Keratinocyte (primary cell): Measurements from ENCODE around the gene C1orf35. TPM values are rescaled to one million over a fixed set of nuclear protein-coding genes. Genes with fewer than 3 reads are reported as not detected.

ENCODE experiments used
- DNase-seq: peaks from one replicate; pipeline ENCODE4 v3.0.0-alpha.2; 2011; ENCODE audit warnings: low read depth, missing footprints, low spot score
- FAIRE-seq: peaks from 2 replicates; lab custom pipeline; 2011; peaks lifted over from hg19 to GRCh38; lab: Jason Lieb, UNC
- H2AFZ ChIP-seq: 2 replicates; pipeline ENCODE4 v1.6.0; 2012; ENCODE audit warnings: low read length, control low read depth, inconsistent platforms; ENCODE audit not compliant: control insufficient read depth
- H3K27ac ChIP-seq: 2 replicates; pipeline ENCODE4 v1.5.1; 2011; ENCODE audit warnings: low read length; ENCODE audit not compliant: control insufficient read depth, insufficient read depth
- H3K27me3 ChIP-seq: 3 replicates; pipeline ENCODE4 v1.6.0; 2011; ENCODE audit warnings: low read length; ENCODE audit not compliant: control insufficient read depth, insufficient read depth; ENCODE audit errors: extremely low read depth
- H3K36me3 ChIP-seq, 2 experiments: 2 replicates in 1 of 2; 3 replicates in 1 of 2; pipeline ENCODE4 v1.5.1; 2011; ENCODE audit warnings: low read length in 2 of 2, mild to moderate bottlenecking in 1 of 2; ENCODE audit not compliant: control insufficient read depth in 2 of 2, insufficient read depth in 2 of 2; ENCODE audit errors: extremely low read depth in 1 of 2
- H3K4me1 ChIP-seq: 3 replicates; pipeline ENCODE4 v1.5.1; 2011; ENCODE audit warnings: low read length; ENCODE audit not compliant: control insufficient read depth, insufficient read depth; ENCODE audit errors: extremely low read depth
- H3K4me2 ChIP-seq: 3 replicates; pipeline ENCODE4 v1.6.0; 2011; ENCODE audit warnings: low read depth, low read length; ENCODE audit not compliant: control insufficient read depth, insufficient read depth; ENCODE audit errors: extremely low read depth
- H3K4me3 ChIP-seq, 3 experiments: fragments of 200-600 bp in 1 of 3; sonication (generic) in 1 of 3; 2 replicates in 2 of 3; 3 replicates in 1 of 3; pipeline ENCODE4 v1.5.1; 2011 to 2016; ENCODE audit warnings: low read length in 3 of 3, mild to moderate bottlenecking in 3 of 3, control low read depth in 2 of 3, inconsistent platforms in 1 of 3, low read depth in 1 of 3, mixed read lengths in 1 of 3, mixed run types in 1 of 3, moderate library complexity in 1 of 3; ENCODE audit not compliant: control insufficient read depth in 2 of 3, insufficient read depth in 2 of 3; ENCODE audit errors: extremely low read depth in 1 of 3
- H3K79me2 ChIP-seq: 2 replicates; pipeline ENCODE4 v1.6.0; 2012; ENCODE audit warnings: low read length; ENCODE audit not compliant: control insufficient read depth, insufficient read depth
- H3K9ac ChIP-seq: 3 replicates; pipeline ENCODE4 v1.6.0; 2011; ENCODE audit warnings: low read length; ENCODE audit not compliant: control insufficient read depth, insufficient read depth; ENCODE audit errors: extremely low read depth
- H3K9me1 ChIP-seq: 3 replicates; pipeline ENCODE4 v1.6.0; 2011; ENCODE audit warnings: low read length; ENCODE audit not compliant: control insufficient read depth, insufficient read depth; ENCODE audit errors: extremely low read depth
- H3K9me3 ChIP-seq: 2 replicates; pipeline ENCODE4 v1.5.1; 2012; ENCODE audit warnings: low read depth, low read length; ENCODE audit not compliant: control insufficient read depth
- H4K20me1 ChIP-seq: 3 replicates; pipeline ENCODE4 v1.6.0; 2011; ENCODE audit warnings: low read length; ENCODE audit not compliant: control insufficient read depth, insufficient read depth; ENCODE audit errors: extremely low read depth
- EZH2 ChIP-seq: IDR thresholded peaks from one replicate; pipeline ENCODE4 v1.6.1; 2012; ENCODE audit warnings: inconsistent platforms, mild to moderate bottlenecking, low read length, moderate library complexity
- dilution Hi-C: fragments of 300-500 bp; cut with MboI; formaldehyde crosslinking; loops from one replicate; pipeline ENCODE4 v1.7.0; 2020; ENCODE audit warnings: low sequenced_read_pairs; ENCODE audit not compliant: extremely low pct_ligation_motif_present
- polyA plus RNA-seq, 5 experiments: library from polyadenylated mRNA; depleted of rRNA in 3 of 5; stranded (reverse) in 3 of 5; stranded (forward) in 1 of 5; unstranded in 1 of 5; fragments of >200 nt; gene quantifications; 1 replicate in 1 of 5; 2 replicates in 3 of 5; 3 replicates in 1 of 5; pipeline versions ENCODE4 v1.2.1 to v1.2.3, GENCODE V29; 2011 to 2012; ENCODE audit warnings: missing spikeins in 2 of 5, low read depth in 1 of 5, low replicate concordance in 1 of 5
- small RNA-seq, 3 experiments: library from RNA; depleted of rRNA; stranded (forward); fragments of <200 nt; gene quantifications; one replicate each; pipeline ENCODE3, GENCODE V24; 2012; ENCODE audit warnings: low read depth in 3 of 3, low replicate concordance in 1 of 3; ENCODE audit not compliant: insufficient read length in 3 of 3
- TF ChIP-seq, protein P1 (sequence below), 3 experiments: IDR thresholded peaks in 1 of 3; conservative IDR thresholded peaks in 1 of 3; optimal IDR thresholded peaks in 1 of 3; 2 replicates in 2 of 3; 3 replicates in 1 of 3; pipeline versions ENCODE3 to v1.5.1; 2011; ENCODE audit warnings: low read length in 3 of 3, mild to moderate bottlenecking in 3 of 3, moderate library complexity in 2 of 3, control low read depth in 1 of 3, inconsistent platforms in 1 of 3; ENCODE audit not compliant: insufficient read depth in 2 of 3; ENCODE audit errors: extremely low read depth in 1 of 3

The C1orf35 gene
- polyA plus RNA-seq, 1 donor (not counting 4 experiments of a cell fraction or from before 2014, with no cell fraction given): 8.2 TPM

DNA sequence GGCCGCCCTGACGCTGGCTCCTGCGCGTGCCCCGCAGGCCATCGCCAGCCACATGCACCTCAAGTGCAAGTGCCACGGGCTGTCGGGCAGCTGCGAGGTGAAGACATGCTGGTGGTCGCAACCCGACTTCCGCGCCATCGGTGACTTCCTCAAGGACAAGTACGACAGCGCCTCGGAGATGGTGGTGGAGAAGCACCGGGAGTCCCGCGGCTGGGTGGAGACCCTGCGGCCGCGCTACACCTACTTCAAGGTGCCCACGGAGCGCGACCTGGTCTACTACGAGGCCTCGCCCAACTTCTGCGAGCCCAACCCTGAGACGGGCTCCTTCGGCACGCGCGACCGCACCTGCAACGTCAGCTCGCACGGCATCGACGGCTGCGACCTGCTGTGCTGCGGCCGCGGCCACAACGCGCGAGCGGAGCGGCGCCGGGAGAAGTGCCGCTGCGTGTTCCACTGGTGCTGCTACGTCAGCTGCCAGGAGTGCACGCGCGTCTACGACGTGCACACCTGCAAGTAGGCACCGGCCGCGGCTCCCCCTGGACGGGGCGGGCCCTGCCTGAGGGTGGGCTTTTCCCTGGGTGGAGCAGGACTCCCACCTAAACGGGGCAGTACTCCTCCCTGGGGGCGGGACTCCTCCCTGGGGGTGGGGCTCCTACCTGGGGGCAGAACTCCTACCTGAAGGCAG lies 44.0 kb downstream of the C1orf35 start:
- Histone ChIP-seq H3K27ac (no peak overlapping the region), H3K4me1 (peaks cover 3% of the 10 kb centered on the region), H3K9me1 (no peaks in the 10 kb centered on the region), H3K9ac (no peak overlapping the region), H3K9me3 (no peaks in the 10 kb centered on the region), H4K20me1 (no peaks in the 10 kb centered on the region), H3K36me3 (no peaks in the 10 kb centered on the region), H3K4me2 (peak overlapping the region; percentile 51), H2AFZ (peak overlapping the region; percentile 46), H3K27me3 (peaks cover 47% of the 10 kb centered on the region), H3K79me2 (no peaks in the 10 kb centered on the region), H3K4me3 (peak overlapping the region in 2 of 3 experiments; percentile 18 to 26)
- FAIRE-seq: no peak
- peak; percentile 79 for TF ChIP-seq EZH2
- TF ChIP-seq, protein P1, sequence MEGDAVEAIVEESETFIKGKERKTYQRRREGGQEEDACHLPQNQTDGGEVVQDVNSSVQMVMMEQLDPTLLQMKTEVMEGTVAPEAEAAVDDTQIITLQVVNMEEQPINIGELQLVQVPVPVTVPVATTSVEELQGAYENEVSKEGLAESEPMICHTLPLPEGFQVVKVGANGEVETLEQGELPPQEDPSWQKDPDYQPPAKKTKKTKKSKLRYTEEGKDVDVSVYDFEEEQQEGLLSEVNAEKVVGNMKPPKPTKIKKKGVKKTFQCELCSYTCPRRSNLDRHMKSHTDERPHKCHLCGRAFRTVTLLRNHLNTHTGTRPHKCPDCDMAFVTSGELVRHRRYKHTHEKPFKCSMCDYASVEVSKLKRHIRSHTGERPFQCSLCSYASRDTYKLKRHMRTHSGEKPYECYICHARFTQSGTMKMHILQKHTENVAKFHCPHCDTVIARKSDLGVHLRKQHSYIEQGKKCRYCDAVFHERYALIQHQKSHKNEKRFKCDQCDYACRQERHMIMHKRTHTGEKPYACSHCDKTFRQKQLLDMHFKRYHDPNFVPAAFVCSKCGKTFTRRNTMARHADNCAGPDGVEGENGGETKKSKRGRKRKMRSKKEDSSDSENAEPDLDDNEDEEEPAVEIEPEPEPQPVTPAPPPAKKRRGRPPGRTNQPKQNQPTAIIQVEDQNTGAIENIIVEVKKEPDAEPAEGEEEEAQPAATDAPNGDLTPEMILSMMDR (optimal IDR thresholded peaks at IDR 0.05 in 1 of 3, IDR thresholded peaks at IDR 0.05 in 1 of 3, conservative IDR thresholded peaks at IDR 0.05 in 1 of 3; ENCODE audit: extremely low read depth in 1 of 3, insufficient read depth in 2 of 3, low read length in 3 of 3): no peak
- DNase-seq: no peak
- dilution Hi-C loops: no loop called here

DNA sequence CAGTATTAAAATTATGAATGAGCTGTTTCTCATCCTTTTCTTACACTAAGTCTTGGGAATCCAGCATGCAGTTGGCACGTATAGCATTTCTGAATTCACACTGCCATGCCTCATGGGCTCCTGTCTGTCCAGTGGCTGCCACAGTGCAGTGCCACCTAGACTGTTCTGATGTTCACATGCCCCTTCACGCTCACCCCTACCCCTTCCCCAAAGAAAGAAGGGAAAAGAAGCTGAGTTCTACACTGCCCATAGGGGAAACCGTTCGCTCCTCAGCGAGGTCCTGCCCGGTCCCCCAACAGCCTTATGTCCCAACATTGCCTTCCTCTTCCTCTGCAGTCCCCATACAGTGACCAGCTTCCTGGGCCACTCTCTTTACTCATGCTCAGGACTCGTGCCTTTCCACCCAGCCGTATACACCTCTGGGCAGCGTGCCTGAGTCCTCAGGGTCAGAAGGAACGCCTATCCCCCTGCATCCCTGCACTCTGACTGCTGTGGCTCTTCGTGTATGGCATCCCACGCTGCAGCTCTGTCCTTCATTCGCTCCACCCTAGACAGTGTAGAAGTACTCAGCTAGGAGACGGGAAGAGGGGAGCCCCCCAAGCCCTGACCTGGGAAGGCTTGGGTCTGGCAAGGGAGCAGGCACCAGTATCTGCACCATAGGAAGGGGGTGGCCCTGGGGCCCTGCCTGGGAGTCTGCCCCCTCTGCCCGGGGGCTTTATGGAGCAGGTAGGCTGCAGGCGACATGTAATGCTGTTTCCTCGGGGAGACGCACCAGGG lies 44.8 kb downstream of the C1orf35 start:
- no peak for FAIRE-seq
- dilution Hi-C loops: no loop called here
- TF ChIP-seq EZH2: no peak
- TF ChIP-seq, protein P1 (optimal IDR thresholded peaks at IDR 0.05 in 1 of 3, IDR thresholded peaks at IDR 0.05 in 1 of 3, conservative IDR thresholded peaks at IDR 0.05 in 1 of 3; ENCODE audit: extremely low read depth in 1 of 3, insufficient read depth in 2 of 3, low read length in 3 of 3): no peak

More for the DNA sequence above, 44.8 kb downstream of the C1orf35 start:
- H3K27me3 ChIP-seq: peaks cover 47% of the 10 kb centered on the region
- peaks cover 3% of the 10 kb centered on the region for H3K4me1 ChIP-seq
- no peaks in the 10 kb centered on the region for H3K36me3 ChIP-seq
- no peaks in the 10 kb centered on the region for H3K9me1 ChIP-seq
- H3K9me3 ChIP-seq: no peaks in the 10 kb centered on the region
- H3K79me2 ChIP-seq: no peaks in the 10 kb centered on the region
- no peak overlapping the region for H3K27ac ChIP-seq
- H3K9ac ChIP-seq: no peak overlapping the region
- DNase-seq: no peak
- no peak overlapping the region for H2AFZ ChIP-seq
- no peak overlapping the region for H3K4me3 ChIP-seq
- H3K4me2 ChIP-seq: no peak overlapping the region
- no peaks in the 10 kb centered on the region for H4K20me1 ChIP-seq

Small RNA genes within 50 kb of the gene (small RNA-seq; reads per million reads assigned to genes)
- 0 reads per million in 3 experiments for gene AL359510.1

Other genes with a start within 250 kb of the C1orf35 start
- 1.7 to 2.5 TPM (median 2.3 TPM) in 3 replicates for gene WNT9A, start 155.4 kb downstream of the C1orf35 start, polyA plus RNA-seq
- 0.07 to 0.15 TPM (median 0.07 TPM) in 3 replicates for gene WNT3A, start 96.3 kb downstream of the C1orf35 start, polyA plus RNA-seq
- gene ARF1, start 20.6 kb downstream of the C1orf35 start, polyA plus RNA-seq: 295 to 451 TPM (median 325 TPM) in 3 replicates
- 28.4 to 53.7 TPM (median 49.3 TPM) in 3 replicates for gene MRPL55, start 6.0 kb upstream of the C1orf35 start, polyA plus RNA-seq
- 412 to 877 TPM (median 450 TPM) in 3 replicates for gene GUK1, start 37.0 kb upstream of the C1orf35 start, polyA plus RNA-seq
- gene GJC2, start 46.6 kb upstream of the C1orf35 start, polyA plus RNA-seq: 0.37 to 0.63 TPM (median 0.58 TPM) in 3 replicates
- 1.5 to 3.4 TPM (median 2.8 TPM) in 3 replicates for gene IBA57, start 62.5 kb upstream of the C1orf35 start, polyA plus RNA-seq
- gene OBSCN, start 104.7 kb upstream of the C1orf35 start, polyA plus RNA-seq: 1.6 to 3.5 TPM (median 1.8 TPM) in 3 replicates